ENCODE results near the gene KDM3A. TPM values are rescaled to one million over a fixed set of nuclear protein-coding genes. Genes with fewer than 3 reads are reported as not detected.

KDM3A gene
- total RNA-seq = 10 to 100 TPM; 45.7 to 57.7 (median 51.5) TPM

DNA sequence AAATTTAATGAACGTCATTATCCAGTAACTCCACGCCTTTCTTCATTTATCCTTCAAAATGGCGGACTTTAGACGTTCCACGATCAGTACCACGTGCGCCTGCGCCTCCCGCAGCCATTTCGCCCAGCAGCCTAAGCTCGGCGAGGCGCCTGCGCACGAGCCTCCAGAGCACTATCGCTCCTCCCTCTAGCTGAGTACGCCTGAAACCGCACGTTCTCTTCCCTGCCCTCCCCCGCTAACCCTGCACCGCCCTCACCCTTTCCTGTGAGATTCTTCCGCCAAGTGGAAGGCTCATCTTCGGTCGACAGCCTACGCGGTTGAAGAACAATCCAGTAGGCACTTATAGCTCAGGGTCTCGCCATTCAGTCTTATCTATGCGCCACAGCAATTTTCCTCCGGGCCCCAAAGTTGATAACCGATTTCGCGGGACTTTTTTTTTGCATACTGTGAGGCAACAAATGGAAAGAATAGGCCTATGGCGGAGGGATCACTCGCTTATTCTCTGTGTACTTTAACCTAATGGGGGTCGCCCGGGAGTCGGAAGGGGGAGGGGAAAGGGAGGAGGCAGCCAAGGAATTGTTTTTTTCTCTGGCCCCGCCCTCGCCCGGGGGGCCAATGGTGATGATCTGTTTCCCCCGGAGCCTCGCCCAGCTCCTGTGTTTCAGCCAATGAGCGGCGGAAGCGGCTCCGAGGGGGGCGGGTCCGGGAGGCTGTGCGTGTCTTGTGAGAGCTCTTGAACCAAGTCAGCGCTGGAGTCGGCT, at the start of gene KDM3A:
Gene KDM3A (plus strand): TSS at position 741 of the 761 bp plus-strand sequence. CDS start 677 bp downstream, outside the sequence.
- TF ChIP-seq, protein P1, sequence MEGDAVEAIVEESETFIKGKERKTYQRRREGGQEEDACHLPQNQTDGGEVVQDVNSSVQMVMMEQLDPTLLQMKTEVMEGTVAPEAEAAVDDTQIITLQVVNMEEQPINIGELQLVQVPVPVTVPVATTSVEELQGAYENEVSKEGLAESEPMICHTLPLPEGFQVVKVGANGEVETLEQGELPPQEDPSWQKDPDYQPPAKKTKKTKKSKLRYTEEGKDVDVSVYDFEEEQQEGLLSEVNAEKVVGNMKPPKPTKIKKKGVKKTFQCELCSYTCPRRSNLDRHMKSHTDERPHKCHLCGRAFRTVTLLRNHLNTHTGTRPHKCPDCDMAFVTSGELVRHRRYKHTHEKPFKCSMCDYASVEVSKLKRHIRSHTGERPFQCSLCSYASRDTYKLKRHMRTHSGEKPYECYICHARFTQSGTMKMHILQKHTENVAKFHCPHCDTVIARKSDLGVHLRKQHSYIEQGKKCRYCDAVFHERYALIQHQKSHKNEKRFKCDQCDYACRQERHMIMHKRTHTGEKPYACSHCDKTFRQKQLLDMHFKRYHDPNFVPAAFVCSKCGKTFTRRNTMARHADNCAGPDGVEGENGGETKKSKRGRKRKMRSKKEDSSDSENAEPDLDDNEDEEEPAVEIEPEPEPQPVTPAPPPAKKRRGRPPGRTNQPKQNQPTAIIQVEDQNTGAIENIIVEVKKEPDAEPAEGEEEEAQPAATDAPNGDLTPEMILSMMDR (IDR thresholded peaks at IDR 0.05; ENCODE audit: low read depth) = no peak

DNA sequence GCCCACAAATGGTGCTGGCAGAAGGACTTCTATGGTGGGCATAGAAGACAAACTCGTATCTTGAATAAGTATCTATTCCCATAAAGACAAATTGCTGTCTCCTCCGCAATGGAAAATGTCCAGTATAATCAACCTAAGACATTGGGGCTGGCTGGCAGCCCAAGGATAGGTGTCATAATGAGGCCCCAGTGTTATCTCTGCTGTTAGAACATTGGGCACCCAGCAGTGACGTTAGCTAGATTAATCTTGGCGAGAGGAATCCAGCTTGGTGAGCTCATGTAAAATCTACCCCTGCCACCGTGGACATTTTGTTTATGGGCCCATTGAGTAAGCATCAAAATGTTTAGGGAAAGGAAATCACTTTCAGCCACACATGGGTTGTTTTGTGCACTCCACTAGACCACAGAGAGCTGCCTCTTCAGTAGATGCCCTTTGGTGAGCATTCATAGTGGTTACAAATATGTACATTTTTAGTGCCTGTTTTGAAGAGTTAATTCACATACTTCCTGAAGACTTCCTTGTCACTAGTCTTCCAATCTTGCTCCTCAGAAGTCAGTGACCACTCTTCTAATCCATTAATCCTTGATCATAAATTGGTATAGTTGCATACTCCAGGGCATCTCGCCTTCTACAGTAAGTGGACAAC, 48.2 kb upstream of the KDM3A start:
- TF ChIP-seq, protein P1 (IDR thresholded peaks at IDR 0.05; ENCODE audit: low read depth) = no peak

GRCh38 chr2:86393521-86394491, 47.4 kb upstream of the KDM3A start:
- TF ChIP-seq, protein P1 (IDR thresholded peaks at IDR 0.05; ENCODE audit: low read depth) = no peak

- TF ChIP-seq, protein P1 (IDR thresholded peaks at IDR 0.05; ENCODE audit: low read depth) = no peak
These were observed 44.8 kb upstream of the KDM3A start for GRCh38 chr2:86396291-86396785.

- TF ChIP-seq, protein P1 (IDR thresholded peaks at IDR 0.05; ENCODE audit: low read depth) = no peak
These were observed 43.2 kb upstream of the KDM3A start for GRCh38 chr2:86397986-86398385.

- TF ChIP-seq, protein P1 (IDR thresholded peaks at IDR 0.05; ENCODE audit: low read depth) = no peak
These were observed 42.4 kb upstream of the KDM3A start for GRCh38 chr2:86398500-86399474.

Data from subcutaneous adipose tissue (tissue), 4 donors.